Transverse colon (tissue), 4 donors: ENCODE measurements around the gene UACA. TPM values are rescaled to one million over a fixed set of nuclear protein-coding genes. Genes with fewer than 3 reads are reported as not detected.

Experiments used
- DNase-seq: peaks from one replicate; pipeline ENCODE4 v3.0.0-alpha.2; 2019
- H3K27ac ChIP-seq, 4 donors: fragments of 200-600 bp; sonication (generic); 2 replicates each; pipeline ENCODE4 v1.5.1; 2016 to 2018; ENCODE audit warnings: inconsistent platforms in 4 of 4
- H3K27me3 ChIP-seq: fragments of 200-600 bp; sonication (generic); 2 replicates; pipeline ENCODE4 v1.5.1; 2017; ENCODE audit warnings: inconsistent platforms
- H3K36me3 ChIP-seq, 4 donors: fragments of 200-600 bp; sonication (generic); 2 replicates each; pipeline ENCODE4 v1.5.1; 2017 to 2019; ENCODE audit warnings: inconsistent platforms in 4 of 4
- H3K4me1 ChIP-seq, 4 donors: fragments of 200-600 bp; sonication (generic); 2 replicates each; pipeline ENCODE4 v1.5.1; 2017 to 2020; ENCODE audit warnings: inconsistent platforms in 4 of 4
- H3K4me3 ChIP-seq, 4 donors: fragments of 200-600 bp; sonication (generic); 1 replicate in 1 of 4; 2 replicates in 3 of 4; pipeline versions ENCODE4 v1.5.1 to v1.6.1; 2017 to 2019; ENCODE audit warnings: inconsistent platforms in 4 of 4
- H3K9me3 ChIP-seq, 2 donors: fragments of 200-600 bp; sonication (generic); 2 replicates each; pipeline ENCODE4 v1.5.1; 2017 to 2019; ENCODE audit warnings: inconsistent platforms in 2 of 2
- CTCF ChIP-seq, 5 experiments: fragments of 200-600 bp in 3 of 5; fragments of 450-650 bp in 2 of 5; sonication (generic) in 3 of 5; IDR thresholded peaks; 1 replicate in 2 of 5; 2 replicates in 3 of 5; pipeline ENCODE4 v1.5.1; 2016 to 2017; ENCODE audit warnings: antibody characterized with exemption in 5 of 5, inconsistent platforms in 3 of 5, mild to moderate bottlenecking in 2 of 5, moderate library complexity in 1 of 5
- EP300 ChIP-seq: sonication (generic); formaldehyde crosslinking; IDR thresholded peaks from one replicate; pipeline ENCODE4 v1.6.1; 2017; ENCODE audit warnings: antibody characterized with exemption, low read depth
- POLR2A ChIP-seq: fragments of 450-650 bp; IDR thresholded peaks from one replicate; pipeline ENCODE4 v1.6.1; 2016; ENCODE audit warnings: antibody characterized with exemption, mild to moderate bottlenecking, moderate library complexity
- POLR2AphosphoS5 ChIP-seq, 3 donors: sonication (generic); formaldehyde crosslinking; IDR thresholded peaks; one replicate each; pipeline ENCODE4 v1.6.1; 2016; ENCODE audit warnings: antibody characterized with exemption in 3 of 3
- WGBS, 2 donors: methylation state at CpG; one replicate each; pipeline ENCODE4 v1.1.5; 2018; ENCODE audit warnings: low coverage in 1 of 2; 5-methylcytosine and 5-hydroxymethylcytosine counted together
- in situ Hi-C, 4 donors: fragments of 200-750 bp; cut with MboI; loops; one replicate each; pipeline versions ENCODE4 v1.15.0 to v1.15.1; 2017; ENCODE audit warnings: low sequenced_read_pairs in 3 of 4, low pct_ligation_motif_present in 1 of 4, low pct_unique_long_range_greater_than_20kb in 1 of 4
- intact Hi-C: fragments of 100-400 bp; cut with DNase I; formaldehyde crosslinking; loops from one replicate; pipeline ENCODE4 v1.15.1; 2023; ENCODE audit warnings: low total_unique reads
- total RNA-seq, 4 donors: library from RNA; depleted of rRNA; stranded (reverse); fragments of >200 nt; gene quantifications; one replicate each; pipeline ENCODE4 v1.1.0, GENCODE V29; 2016

The UACA gene
- total RNA-seq, 4 donors from 2014 or later = 19.5 to 90.5 (median 40.8) TPM

GRCh38 chr15:70778258-70779076 is 15.1 kb upstream of the UACA start:
- WGBS, 2 donors = 57 to 58% methylated on average over 2 to 3 of the region's 3 CpGs
- DNase-seq = no peak
- no peaks in the 10 kb centered on the region for H3K9me3 ChIP-seq
- in situ Hi-C loops (no loop called here), intact Hi-C loops (no loop called here)
- H3K36me3 ChIP-seq = no peaks in the 10 kb centered on the region
- no peak for TF ChIP-seq EP300
- no peak for TF ChIP-seq POLR2AphosphoS5 (IDR thresholded peaks at IDR 0.05)
- TF ChIP-seq CTCF (IDR thresholded peaks at IDR 0.05) = no peak
- no peak for TF ChIP-seq POLR2A
- no peak overlapping the region for H3K4me3 ChIP-seq
- H3K27ac ChIP-seq = no peak overlapping the region
- H3K27me3 ChIP-seq = no peaks in the 10 kb centered on the region
- H3K4me1 ChIP-seq = peaks cover 0 to 9% (median 0%) of the 10 kb centered on the region in 4 donors

- intact Hi-C loops (no loop called here), in situ Hi-C loops (no loop called here)
- TF ChIP-seq EP300 (no peak), CTCF (IDR thresholded peaks at IDR 0.05) (no peak), POLR2AphosphoS5 (IDR thresholded peaks at IDR 0.05) (no peak), POLR2A (no peak)
- H3K4me1 ChIP-seq = no peaks in the 10 kb centered on the region
- no peaks in the 10 kb centered on the region for H3K36me3 ChIP-seq
- no peaks in the 10 kb centered on the region for H3K27me3 ChIP-seq
- no peak for DNase-seq
- no peaks in the 10 kb centered on the region for H3K9me3 ChIP-seq
- no peak overlapping the region for H3K4me3 ChIP-seq
- 71 to 76% methylated on average over 7 of the region's 7 CpGs for WGBS, 2 donors
- no peak overlapping the region for H3K27ac ChIP-seq
These were observed 14.0 kb upstream of the UACA start for GRCh38 chr15:70777170-70777926.

- Histone ChIP-seq H3K27me3 (no peaks in the 10 kb centered on the region), H3K4me3 (no peak overlapping the region), H3K27ac (no peak overlapping the region), H3K36me3 (no peaks in the 10 kb centered on the region), H3K9me3 (no peaks in the 10 kb centered on the region), H3K4me1 (no peaks in the 10 kb centered on the region)
- TF ChIP-seq POLR2AphosphoS5 (IDR thresholded peaks at IDR 0.05) (no peak), POLR2A (no peak), EP300 (no peak), CTCF (IDR thresholded peaks at IDR 0.05) (no peak)
- no peak for DNase-seq
- 76 to 94% methylated on average over 2 of the region's 2 CpGs for WGBS, 2 donors
- in situ Hi-C loops = no loop called here
- intact Hi-C loops = no loop called here
These were observed 11.8 kb upstream of the UACA start for GRCh38 chr15:70775160-70775559.

GRCh38 chr15:70772402-70772801 is 9.0 kb upstream of the UACA start:
- 84 to 91% methylated on average over 3 of the region's 3 CpGs for WGBS, 2 donors
- Histone ChIP-seq H3K27ac (no peak overlapping the region), H3K9me3 (no peaks in the 10 kb centered on the region), H3K4me1 (peaks cover 0 to 15% (median 1%) of the 10 kb centered on the region in 4 donors), H3K27me3 (no peaks in the 10 kb centered on the region), H3K36me3 (no peaks in the 10 kb centered on the region), H3K4me3 (no peak overlapping the region)
- TF ChIP-seq POLR2A = no peak
- no peak for TF ChIP-seq POLR2AphosphoS5 (IDR thresholded peaks at IDR 0.05)
- no peak for TF ChIP-seq CTCF (IDR thresholded peaks at IDR 0.05)
- no peak for TF ChIP-seq EP300
- DNase-seq = no peak
- intact Hi-C loops = loop anchor here (5.0 kb wide), 1 partner anchor 595 kb away; no protein-coding TSS in a partner anchor
- in situ Hi-C loops = no loop called here
